Thyroid gland (tissue), 4 donors: ENCODE data around the gene ANKS1A.

Experiments
- POLR2A ChIP-seq, 2 donors: fragments of 450-650 bp; IDR thresholded peaks; one replicate each; pipeline ENCODE4 v1.6.1; 2017; ENCODE audit warnings: antibody characterized with exemption in 2 of 2, mild to moderate bottlenecking in 2 of 2, moderate library complexity in 1 of 2
- TF ChIP-seq, protein P1 (sequence below), 6 experiments: fragments of 200-600 bp in 3 of 6; fragments of 450-650 bp in 3 of 6; sonication (generic) in 3 of 6; IDR thresholded peaks; one replicate each; pipeline ENCODE4 v1.5.1; 2016 to 2019; ENCODE audit warnings: antibody characterized with exemption in 6 of 6, mild to moderate bottlenecking in 2 of 6, inconsistent platforms in 1 of 6, moderate library complexity in 1 of 6

DNA sequence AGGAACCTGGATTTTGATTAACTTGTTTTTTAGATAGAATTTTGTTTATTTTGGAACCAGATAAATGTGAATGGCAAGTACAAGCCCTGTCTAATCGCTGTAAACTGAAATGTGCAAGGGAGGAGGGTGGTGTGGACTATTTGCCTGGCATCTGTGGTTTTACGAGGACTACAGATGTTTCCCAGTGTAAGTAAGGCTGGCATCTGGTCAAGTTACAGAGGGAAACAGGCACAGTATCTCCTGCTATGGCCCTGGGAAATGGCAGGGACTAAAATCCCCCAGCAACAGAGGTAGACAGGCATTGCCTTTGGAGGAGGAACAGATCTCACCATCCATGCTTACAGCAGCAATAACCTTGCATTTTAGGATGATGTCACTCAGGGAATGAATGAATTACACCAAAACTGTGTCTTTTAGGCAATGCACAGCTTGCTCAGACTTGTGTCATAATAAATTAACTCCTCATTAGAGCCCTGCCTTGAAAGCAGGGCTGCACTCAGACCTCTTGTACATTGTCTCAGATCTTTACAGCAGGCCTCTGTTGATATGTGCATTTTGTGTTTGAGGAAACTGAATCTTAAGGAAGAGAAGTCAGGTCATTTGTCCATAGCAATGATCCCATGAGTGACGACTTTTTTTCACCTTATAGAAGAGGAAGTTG lies 155.8 kb downstream of the ANKS1A start:
- TF ChIP-seq, protein P1, sequence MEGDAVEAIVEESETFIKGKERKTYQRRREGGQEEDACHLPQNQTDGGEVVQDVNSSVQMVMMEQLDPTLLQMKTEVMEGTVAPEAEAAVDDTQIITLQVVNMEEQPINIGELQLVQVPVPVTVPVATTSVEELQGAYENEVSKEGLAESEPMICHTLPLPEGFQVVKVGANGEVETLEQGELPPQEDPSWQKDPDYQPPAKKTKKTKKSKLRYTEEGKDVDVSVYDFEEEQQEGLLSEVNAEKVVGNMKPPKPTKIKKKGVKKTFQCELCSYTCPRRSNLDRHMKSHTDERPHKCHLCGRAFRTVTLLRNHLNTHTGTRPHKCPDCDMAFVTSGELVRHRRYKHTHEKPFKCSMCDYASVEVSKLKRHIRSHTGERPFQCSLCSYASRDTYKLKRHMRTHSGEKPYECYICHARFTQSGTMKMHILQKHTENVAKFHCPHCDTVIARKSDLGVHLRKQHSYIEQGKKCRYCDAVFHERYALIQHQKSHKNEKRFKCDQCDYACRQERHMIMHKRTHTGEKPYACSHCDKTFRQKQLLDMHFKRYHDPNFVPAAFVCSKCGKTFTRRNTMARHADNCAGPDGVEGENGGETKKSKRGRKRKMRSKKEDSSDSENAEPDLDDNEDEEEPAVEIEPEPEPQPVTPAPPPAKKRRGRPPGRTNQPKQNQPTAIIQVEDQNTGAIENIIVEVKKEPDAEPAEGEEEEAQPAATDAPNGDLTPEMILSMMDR (IDR thresholded peaks at IDR 0.05): no peak
- no peak for TF ChIP-seq POLR2A (IDR thresholded peaks at IDR 0.05)
